Inferior parietal cortex (tissue), 1 donor: ENCODE results near the gene TRIM75.
"Not testable (repeated sequence)": the region's sequence is repeated elsewhere in the genome, so short reads cannot be mapped to it uniquely, and the experiment has no call there.

Experiments
- DNase-seq: peaks from one replicate; pipeline ENCODE4 v3.0.0-alpha.2; 2016; ENCODE audit errors: extremely low spot score

The TRIM75 gene

DNA sequence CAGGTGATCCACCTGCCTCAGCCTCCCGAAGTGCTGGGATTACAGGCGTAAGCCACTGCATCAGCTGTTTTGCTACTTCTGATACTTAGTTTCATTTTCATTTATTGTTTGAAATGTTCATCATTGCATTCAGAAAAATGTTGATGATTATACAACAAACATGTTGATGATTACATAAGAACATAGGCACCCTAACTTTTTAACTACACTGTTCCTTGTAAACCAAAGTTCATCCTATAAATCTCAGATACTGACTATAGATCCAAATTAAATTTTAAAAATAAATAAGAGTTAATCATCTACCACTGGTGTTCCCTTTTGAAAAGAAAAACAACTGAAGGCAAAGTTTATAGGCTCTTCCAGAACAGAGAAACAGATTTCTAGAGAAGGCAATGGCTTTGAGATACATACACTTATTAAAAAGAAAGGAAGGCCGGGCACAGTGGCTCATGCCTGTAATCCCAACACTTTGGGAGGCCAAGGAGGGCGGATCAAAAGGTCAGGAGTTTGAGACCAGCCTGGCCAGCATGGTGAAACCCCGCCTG, 23.4 kb downstream of the TRIM75 start:
- DNase-seq = no peak

DNA sequence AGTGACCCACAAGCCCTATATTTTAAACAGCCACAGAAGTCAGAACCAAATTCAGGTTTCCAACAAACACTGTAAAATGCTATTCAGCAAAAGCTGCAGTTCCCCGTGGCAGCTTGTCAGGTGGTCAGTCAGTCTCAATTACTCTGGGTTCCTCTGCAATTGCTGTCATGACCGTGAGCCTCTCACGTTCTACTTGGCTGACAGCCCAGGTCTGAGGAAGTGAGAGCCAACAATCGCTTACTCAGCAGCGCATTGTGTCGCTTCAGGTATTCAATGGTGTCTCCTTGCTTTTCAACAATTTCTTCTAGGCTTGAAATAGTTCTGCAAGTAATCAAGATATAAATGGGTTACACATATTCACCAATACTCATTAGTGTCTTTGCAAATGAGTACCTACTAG, 25.8 kb downstream of the TRIM75 start:
- DNase-seq = no peak

DNA sequence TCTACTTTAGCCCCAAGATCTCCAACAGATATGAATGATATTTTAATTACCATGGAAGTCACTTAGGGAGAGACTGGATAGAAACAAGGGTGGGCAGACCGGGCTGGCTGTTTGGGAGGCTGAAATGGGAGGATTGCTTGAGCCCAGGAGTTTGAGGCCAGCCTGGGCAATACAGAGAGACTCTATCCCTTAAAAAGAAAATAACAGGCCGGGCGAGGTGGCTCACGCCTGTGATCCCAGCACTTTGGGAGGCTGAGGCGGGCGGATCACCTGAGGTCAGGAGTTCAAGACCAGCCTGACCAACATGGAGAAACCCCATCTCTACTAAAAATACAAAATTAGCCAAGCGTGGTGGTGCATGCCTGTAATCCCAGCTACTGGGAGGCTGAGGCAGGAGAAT, 31.1 kb downstream of the TRIM75 start:
- not testable (repeated sequence) for DNase-seq

DNA sequence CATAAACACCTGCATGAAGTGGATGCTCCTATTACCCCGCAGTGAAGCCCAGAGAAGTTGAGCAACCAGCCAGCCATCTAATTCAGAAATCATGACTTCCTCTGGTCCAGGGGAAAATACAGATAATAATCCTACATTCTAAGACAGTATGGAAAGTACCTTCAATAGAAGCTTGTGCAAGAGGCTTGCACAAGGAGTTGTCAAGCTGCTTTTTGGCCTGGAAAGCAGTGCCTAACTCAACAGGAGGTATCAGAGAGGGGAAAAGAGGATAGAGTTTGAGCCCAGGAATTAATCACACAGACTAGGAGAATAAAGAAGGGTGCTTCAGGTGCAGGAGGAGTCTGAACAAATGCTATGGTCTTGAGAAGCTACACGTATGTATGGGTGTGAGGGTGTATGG, 32.3 kb downstream of the TRIM75 start:
- no peak for DNase-seq

DNA sequence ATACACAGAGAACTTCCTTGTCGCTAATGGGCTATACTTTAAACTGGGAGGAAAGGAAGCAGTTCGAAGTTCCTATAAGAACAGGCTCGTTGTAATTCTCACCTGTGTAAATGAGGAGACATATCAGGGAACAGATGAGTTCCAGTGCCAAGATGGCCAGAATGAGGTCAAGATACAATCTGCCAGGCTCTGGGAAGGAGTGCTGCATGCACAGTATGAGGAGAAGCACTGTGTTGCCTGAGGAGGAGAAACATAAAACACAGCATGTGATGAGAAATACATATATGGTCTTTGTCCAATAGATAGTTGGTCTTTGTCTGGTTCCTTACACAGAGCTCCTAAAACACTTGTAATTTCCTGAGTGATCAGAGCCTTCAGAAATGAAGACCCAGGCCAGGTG, 34.7 kb downstream of the TRIM75 start:
- no peak for DNase-seq

DNA sequence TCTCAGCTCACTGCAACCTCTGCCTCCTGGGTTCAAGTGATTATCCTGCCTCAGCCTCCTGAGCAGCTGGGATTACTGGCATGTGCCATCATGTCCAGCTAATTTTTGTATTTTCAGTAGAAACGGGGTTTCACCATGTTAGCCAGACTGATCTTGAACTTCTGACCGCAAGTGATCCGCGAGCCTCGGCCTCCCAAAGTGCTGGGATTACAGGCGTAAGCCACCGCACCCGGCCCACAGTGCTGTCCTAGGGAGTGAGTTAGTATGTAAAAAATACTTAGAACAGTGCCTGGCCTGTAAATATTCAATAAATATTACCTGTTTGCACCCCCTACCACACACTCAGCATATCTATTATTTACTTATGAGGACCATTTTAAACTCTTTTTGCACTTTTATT, 38.5 kb downstream of the TRIM75 start:
- DNase-seq = not testable (repeated sequence)

DNA sequence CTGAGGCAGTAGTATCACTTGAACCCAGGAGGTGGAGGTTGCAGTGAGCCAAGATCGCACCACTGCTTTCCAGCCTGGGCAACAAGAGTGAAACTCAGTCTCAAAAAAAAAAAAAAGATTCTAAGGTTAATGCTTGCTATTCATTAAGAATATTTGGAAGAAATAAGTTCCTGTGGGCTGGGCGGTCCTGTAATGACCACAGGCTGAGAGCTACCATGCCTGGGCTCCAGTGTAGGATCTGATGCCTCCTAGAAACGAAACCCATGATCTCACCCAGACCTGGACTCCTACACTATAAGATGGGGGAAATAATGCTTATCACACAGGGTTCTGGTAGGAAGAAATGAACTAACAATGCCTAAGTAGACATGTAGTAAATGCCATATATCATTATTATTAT, 41.2 kb downstream of the TRIM75 start:
- no peak for DNase-seq

DNA sequence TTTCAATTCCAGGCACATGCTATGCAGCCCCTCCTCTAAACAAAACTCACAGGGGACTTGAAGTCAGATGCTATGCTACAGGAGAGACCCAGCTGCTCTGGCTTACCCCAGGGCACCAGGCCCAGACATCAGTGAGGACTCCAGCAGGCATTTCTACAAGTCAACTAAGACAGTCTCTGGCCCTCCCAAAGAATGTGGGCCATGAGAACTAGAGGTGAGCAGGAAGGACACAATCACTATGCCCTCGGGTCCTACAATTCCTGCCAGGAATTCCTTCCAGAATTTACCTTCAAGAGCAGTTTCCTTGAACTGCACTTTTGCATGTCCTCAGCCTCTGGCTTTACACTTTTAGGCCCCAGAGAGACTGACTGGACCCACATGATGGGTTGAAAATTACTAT, 41.6 kb downstream of the TRIM75 start:
- no peak for DNase-seq

DNA sequence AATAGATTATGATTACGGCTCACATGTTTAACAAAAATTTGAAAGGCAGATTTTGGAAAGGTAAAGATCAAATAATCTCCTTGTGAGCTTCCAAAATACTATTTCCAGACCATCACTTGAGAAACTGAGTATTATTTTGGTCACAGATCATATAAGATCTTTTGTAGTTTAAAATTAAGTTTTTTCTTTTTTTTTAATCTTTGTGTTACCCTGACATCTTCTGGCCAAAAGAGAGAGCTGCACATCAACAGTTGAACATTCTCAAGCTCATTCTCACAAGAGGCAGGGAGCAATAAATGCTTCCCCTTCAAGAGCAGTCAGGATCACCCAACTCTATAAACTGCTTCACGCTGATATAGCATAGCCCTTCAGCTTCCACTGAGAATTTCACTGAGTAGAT, 43.1 kb downstream of the TRIM75 start:
- no peak for DNase-seq

DNA sequence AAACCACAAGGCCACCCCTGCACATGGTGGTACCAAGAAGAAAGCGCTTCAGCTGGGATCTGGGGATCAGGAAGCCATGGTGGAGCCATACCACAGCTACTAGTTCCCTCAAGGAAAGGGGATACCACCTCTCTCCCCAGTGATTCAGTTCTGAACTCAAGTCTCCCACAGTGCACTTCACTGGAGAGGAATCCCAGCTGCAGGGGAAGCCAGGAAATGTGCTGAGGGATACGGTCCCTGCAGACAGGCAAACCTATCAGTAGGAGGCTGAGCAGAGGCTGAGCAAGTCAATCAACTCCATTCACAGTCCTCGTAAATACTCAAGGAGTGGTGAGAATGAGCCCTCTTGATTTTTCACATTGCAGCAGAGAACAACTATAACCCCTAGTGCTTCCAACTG, 48.0 kb downstream of the TRIM75 start:
- no peak for DNase-seq

DNA sequence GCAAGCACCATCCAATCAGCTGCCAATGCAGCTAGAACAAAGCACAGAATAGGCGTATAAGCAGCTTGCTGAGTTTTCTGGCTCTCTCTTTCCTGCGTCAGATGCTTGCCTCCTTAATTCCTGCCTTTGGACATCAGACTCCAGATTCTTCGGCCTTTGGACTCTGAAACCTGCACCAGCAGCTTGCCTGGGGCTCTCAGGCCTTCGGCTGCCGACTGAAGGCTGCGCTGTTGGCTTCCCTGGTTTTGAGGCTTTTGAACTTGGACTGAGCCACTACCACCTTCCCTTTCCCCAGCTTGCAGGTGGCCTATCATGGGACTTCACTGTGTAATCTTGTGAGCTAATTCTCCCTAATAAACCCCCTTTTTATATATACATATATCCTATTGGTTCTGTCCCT, 52.9 kb downstream of the TRIM75 start:
- DNase-seq = no peak
